Medulla oblongata (tissue), 1 donor: ENCODE data around the gene TACO1.

Source experiments
- DNase-seq: peaks from one replicate; pipeline ENCODE4 v3.0.0-alpha.2; 2015; ENCODE audit errors: extremely low spot score

The TACO1 gene

DNA sequence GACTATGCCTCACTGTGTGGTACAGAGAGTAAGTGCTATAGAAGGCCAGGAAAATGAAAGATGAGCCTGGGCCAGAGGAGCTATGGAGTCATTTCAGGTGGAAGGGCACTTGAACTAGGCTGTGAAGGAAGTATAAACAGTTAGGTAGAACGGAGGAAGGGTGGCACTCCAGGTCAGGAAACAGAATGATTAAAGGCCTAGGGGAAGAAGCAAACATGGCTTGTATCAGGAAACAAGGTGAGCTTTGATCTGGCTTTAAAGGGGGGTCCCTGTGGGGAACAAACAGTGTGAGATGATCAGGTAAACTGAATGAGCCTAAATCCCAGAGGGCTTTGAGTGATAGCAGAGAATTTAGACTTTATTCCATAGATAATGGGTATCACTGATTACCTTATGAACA, 38.4 kb downstream of the TACO1 start:
- DNase-seq = no peak

DNA sequence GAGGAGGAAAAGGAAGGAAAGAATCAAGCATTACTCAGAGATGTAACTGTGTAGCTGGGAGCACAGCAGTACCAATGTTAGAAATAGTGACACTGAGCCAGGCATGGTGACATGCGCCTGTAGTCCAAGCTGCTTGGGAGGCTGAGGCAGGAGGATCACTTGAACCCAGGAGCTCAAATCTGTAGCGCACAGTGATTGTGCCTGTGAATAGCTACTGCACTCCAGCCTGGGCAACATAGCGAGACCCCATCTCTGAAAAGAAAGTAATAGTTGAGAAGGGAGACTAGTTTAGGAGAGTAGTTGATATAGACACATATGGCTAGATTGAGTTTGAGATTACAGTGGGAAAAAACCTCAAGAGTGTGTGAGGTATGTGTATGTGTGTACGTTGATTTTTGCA, 39.3 kb downstream of the TACO1 start:
- DNase-seq = no peak

- peak; percentile 88 for DNase-seq
Observed at GRCh38 chr17:63641692-63642448, 41.2 kb downstream of the TACO1 start.

DNA sequence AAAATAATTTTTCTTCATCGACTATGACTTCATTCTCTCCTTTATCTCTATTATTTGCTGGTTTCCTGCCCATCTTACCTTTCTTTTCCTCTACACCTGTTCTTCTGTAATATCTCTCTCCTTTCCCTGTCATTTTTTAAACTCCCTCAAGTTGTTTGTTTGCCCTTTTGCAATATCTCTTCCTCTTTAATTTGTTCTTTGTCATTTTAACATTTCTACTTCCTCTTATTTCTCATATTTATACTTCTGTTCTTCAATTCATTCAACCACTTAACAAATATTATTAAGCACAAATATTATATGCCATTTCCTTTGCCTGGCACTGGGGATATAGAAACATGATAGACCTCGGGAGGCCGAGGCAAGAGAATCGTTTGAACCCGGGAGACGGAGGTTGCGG, 44.2 kb downstream of the TACO1 start:
- no peak for DNase-seq

DNA sequence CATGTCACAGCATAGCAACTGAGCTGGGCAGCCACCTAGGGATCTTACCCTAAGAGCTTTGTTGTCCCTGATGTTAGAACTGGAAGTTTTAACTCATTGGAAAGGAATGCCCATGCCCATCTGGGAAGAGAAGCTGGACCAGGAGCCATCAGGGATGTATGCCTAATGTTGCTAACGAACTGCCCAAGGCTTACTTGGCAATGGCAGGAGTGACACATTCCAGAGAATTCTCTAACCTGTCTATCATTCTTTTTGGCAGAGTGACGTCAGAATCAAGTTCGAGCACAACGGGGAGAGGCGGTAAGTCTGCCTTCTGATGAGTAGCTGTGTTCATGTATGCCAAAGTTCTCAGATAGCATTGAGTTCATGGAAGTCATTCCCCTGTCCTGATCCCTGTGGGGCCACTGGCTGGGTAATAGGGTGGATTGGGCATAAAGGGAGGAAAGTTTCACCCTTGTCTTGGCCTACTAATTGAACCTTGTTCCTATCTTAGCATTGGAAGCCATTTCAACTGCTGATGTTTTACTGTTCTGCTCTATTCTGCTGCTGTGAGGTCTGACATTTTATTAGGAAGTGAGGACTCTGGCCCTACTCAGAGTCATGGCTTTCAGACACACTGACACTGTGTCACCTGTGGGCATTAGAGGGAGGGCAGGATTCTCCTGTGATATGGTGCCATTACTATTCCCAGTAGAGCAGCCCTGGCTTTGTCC, 45.2 kb downstream of the TACO1 start:
- DNase-seq = no peak

DNA sequence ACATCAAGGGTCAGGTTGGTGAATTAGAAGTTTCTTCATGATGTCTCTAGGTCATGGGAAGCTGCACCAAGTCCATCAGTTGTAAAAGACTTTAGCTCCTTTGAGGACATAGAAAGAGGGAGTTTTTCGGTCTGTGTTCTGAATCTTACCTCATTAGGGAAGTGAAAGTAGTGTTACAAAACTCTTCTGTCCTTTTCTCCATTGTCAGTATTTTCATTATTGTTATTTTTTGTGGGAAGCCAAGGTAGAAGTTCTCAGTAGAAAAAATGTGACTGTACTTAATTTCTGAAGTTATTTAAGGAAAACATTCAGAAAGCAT, 45.8 kb downstream of the TACO1 start:
- DNase-seq = peak; percentile 50

GRCh38 chr17:63647065-63647725, 46.5 kb downstream of the TACO1 start:
- DNase-seq = no peak

- no peak for DNase-seq
Observed at GRCh38 chr17:63647936-63648335, 47.2 kb downstream of the TACO1 start.

GRCh38 chr17:63649813-63650212, 49.1 kb downstream of the TACO1 start:
- DNase-seq = peak; percentile 61

- no peak for DNase-seq
Observed at GRCh38 chr17:63652106-63652505, 51.4 kb downstream of the TACO1 start.

DNA sequence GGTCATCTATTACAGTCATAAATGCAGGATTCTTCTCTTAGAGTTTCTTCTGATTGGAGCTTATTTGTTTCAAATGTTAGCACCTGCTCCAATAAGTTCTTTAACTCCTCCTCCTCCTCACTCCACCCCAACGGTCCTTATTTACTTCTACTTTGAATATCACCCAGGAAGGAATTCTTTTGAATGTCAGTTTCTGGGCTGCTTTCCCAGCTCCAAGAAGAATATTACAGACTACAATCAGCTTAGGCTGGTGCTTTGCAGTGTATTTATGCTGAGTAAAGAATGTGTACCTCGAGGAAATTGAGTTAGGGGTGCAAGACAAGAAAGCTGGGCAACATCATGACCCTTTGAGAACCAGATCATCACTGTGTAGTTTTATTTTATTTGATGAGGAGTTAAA, 52.4 kb downstream of the TACO1 start:
- no peak for DNase-seq

- no peak for DNase-seq
Observed at GRCh38 chr17:63657786-63658185, 57.1 kb downstream of the TACO1 start.
